Astrocyte of the cerebellum (primary cell): ENCODE results near the gene AIG1.

Source experiments
- DNase-seq: peaks from one replicate; pipeline ENCODE4 v3.0.0-alpha.2; 2011; ENCODE audit warnings: low read depth
- H3K4me3 ChIP-seq: 2 replicates; pipeline ENCODE4 v1.5.1; 2011; ENCODE audit warnings: mild to moderate bottlenecking, low read depth, low read length, moderate library complexity
- CTCF ChIP-seq: IDR thresholded peaks from 2 replicates; pipeline ENCODE4 v1.5.1; 2012; ENCODE audit warnings: low read length, low read depth, moderate library complexity, mild to moderate bottlenecking; ENCODE audit errors: missing control alignments
- in situ Hi-C: cut with HindIII; loops from 2 replicates; pipeline ENCODE4 v1.10.0; 2017; ENCODE audit warnings: low sequenced_read_pairs

Gene AIG1

DNA sequence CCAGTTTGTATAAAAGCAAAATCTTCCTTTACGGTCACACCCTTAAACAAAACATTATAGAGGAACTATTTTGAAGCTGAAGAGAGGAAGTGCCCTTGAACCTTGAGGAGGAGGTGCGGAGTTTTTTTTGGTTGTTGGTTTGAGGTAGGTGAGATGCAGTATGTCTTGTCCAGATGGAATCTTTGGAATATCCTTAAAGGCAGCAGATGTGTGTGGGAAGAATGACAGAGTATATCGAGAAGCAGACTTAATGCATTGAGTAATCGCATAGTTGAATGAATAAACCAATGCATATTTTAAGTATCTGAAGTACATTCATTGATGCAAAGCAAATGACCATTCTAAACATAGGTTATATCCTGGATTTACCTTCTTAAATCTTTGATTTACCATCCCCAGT, 49.9 kb downstream of the AIG1 start:
- no peak for TF ChIP-seq CTCF
- H3K4me3 ChIP-seq: no peak overlapping the region
- in situ Hi-C loops: no loop called here
- no peak for DNase-seq

GRCh38 chr6:143110996-143111395, 50.3 kb downstream of the AIG1 start:
- no peak overlapping the region for H3K4me3 ChIP-seq
- TF ChIP-seq CTCF: no peak
- in situ Hi-C loops: no loop called here
- DNase-seq: no peak

DNA sequence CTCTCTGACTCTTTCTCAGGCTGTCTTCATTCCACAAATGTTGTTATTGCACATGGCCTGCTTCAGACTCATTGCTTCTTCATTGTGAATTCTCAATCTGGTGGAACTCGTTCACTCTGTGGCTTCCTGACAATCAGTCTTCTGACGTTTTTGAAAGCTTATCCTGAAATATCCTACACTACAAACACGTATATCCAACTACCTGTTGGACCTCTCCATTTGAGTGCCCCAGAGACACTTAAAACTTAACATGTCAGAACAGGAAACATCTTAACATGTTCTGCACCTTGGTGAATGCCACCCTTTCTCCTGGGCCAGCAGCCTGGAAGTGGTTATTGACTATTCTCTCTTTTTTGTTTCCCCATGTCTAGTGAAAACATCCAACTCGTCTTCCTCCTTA, 50.8 kb downstream of the AIG1 start:
- no peak for TF ChIP-seq CTCF
- no peak overlapping the region for H3K4me3 ChIP-seq
- DNase-seq: no peak
- in situ Hi-C loops: no loop called here

DNA sequence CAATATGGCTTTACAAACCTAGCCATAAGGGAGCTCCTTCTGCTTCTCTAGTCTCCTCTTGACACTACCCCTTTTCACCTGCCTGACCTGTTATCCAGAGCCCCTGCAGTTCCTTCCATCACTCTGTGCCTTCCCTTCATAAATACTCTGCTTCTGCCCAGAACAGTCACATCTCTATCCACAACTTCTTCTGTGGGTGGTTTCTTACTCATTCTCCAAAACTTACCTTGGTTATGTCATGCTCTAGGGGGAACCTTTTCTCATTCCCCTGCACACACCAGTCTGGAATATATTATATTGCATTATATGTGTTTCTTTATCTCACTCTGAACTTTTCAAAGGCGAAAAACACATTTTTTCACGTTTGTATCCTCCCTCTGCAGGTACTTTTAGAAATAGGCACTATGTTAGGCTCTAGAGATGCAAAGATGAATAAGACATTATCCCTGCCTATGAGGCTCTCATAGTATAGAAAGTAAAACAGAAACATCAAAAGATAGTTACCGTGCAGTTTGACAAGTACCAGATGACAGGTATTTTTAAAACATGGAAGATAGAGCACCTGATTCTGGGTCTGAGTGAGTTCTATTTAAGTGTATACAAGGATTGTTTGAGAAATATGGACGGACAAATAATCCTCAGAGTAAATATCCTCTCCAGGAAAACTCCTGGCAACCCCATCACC, 51.5 kb downstream of the AIG1 start:
- no peak overlapping the region for H3K4me3 ChIP-seq
- DNase-seq: no peak
- TF ChIP-seq CTCF: no peak
- in situ Hi-C loops: no loop called here

DNA sequence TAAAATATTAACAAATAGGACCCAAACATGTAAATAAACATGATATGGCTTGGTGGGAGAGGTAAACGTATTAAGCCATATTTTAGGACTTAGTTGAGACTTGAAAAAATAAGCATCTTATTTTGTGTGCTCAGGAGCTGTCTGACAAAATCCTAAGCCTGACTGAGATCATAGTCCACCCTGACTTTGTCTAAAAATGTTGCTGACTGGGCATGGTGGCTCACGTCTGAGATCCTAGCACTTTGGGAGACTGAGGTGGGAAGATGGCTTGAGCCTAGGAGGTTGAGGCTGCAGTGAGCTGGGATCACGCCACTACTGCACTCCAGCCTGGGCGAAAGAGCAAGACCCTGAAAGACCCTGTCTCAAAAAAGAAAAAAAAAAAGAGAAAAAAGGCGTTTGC, 52.1 kb downstream of the AIG1 start:
- in situ Hi-C loops: no loop called here
- TF ChIP-seq CTCF: no peak

GRCh38 chr6:143115728-143116127, 55.0 kb downstream of the AIG1 start:
- DNase-seq: no peak
- TF ChIP-seq CTCF: no peak
- no peak overlapping the region for H3K4me3 ChIP-seq
- in situ Hi-C loops: no loop called here

More for the DNA sequence above, 52.1 kb downstream of the AIG1 start:
- DNase-seq: no peak
- H3K4me3 ChIP-seq: no peak overlapping the region

GRCh38 chr6:143117108-143117507, 56.4 kb downstream of the AIG1 start:
- DNase-seq: no peak
- no peak overlapping the region for H3K4me3 ChIP-seq
- TF ChIP-seq CTCF: no peak
- in situ Hi-C loops: no loop called here
